Measurements from ENCODE around the gene POLR1A. TPM values are rescaled to one million over a fixed set of nuclear protein-coding genes. Genes with fewer than 3 reads are reported as not detected.

The POLR1A gene
- total and polyA plus RNA-seq, 2 of the 8 experiments (the other 6 are each of a cell fraction or from before 2014, with no cell fraction given) = 8.9 to 58.1 TPM

- TF ChIP-seq, protein P1, sequence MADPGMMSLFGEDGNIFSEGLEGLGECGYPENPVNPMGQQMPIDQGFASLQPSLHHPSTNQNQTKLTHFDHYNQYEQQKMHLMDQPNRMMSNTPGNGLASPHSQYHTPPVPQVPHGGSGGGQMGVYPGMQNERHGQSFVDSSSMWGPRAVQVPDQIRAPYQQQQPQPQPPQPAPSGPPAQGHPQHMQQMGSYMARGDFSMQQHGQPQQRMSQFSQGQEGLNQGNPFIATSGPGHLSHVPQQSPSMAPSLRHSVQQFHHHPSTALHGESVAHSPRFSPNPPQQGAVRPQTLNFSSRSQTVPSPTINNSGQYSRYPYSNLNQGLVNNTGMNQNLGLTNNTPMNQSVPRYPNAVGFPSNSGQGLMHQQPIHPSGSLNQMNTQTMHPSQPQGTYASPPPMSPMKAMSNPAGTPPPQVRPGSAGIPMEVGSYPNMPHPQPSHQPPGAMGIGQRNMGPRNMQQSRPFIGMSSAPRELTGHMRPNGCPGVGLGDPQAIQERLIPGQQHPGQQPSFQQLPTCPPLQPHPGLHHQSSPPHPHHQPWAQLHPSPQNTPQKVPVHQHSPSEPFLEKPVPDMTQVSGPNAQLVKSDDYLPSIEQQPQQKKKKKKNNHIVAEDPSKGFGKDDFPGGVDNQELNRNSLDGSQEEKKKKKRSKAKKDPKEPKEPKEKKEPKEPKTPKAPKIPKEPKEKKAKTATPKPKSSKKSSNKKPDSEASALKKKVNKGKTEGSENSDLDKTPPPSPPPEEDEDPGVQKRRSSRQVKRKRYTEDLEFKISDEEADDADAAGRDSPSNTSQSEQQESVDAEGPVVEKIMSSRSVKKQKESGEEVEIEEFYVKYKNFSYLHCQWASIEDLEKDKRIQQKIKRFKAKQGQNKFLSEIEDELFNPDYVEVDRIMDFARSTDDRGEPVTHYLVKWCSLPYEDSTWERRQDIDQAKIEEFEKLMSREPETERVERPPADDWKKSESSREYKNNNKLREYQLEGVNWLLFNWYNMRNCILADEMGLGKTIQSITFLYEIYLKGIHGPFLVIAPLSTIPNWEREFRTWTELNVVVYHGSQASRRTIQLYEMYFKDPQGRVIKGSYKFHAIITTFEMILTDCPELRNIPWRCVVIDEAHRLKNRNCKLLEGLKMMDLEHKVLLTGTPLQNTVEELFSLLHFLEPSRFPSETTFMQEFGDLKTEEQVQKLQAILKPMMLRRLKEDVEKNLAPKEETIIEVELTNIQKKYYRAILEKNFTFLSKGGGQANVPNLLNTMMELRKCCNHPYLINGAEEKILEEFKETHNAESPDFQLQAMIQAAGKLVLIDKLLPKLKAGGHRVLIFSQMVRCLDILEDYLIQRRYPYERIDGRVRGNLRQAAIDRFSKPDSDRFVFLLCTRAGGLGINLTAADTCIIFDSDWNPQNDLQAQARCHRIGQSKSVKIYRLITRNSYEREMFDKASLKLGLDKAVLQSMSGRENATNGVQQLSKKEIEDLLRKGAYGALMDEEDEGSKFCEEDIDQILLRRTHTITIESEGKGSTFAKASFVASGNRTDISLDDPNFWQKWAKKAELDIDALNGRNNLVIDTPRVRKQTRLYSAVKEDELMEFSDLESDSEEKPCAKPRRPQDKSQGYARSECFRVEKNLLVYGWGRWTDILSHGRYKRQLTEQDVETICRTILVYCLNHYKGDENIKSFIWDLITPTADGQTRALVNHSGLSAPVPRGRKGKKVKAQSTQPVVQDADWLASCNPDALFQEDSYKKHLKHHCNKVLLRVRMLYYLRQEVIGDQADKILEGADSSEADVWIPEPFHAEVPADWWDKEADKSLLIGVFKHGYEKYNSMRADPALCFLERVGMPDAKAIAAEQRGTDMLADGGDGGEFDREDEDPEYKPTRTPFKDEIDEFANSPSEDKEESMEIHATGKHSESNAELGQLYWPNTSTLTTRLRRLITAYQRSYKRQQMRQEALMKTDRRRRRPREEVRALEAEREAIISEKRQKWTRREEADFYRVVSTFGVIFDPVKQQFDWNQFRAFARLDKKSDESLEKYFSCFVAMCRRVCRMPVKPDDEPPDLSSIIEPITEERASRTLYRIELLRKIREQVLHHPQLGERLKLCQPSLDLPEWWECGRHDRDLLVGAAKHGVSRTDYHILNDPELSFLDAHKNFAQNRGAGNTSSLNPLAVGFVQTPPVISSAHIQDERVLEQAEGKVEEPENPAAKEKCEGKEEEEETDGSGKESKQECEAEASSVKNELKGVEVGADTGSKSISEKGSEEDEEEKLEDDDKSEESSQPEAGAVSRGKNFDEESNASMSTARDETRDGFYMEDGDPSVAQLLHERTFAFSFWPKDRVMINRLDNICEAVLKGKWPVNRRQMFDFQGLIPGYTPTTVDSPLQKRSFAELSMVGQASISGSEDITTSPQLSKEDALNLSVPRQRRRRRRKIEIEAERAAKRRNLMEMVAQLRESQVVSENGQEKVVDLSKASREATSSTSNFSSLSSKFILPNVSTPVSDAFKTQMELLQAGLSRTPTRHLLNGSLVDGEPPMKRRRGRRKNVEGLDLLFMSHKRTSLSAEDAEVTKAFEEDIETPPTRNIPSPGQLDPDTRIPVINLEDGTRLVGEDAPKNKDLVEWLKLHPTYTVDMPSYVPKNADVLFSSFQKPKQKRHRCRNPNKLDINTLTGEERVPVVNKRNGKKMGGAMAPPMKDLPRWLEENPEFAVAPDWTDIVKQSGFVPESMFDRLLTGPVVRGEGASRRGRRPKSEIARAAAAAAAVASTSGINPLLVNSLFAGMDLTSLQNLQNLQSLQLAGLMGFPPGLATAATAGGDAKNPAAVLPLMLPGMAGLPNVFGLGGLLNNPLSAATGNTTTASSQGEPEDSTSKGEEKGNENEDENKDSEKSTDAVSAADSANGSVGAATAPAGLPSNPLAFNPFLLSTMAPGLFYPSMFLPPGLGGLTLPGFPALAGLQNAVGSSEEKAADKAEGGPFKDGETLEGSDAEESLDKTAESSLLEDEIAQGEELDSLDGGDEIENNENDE (IDR thresholded peaks at IDR 0.05; ENCODE audit: insufficient replicate concordance, low read length) = no peak
- TF ChIP-seq POLR2AphosphoS5 (IDR thresholded peaks at IDR 0.05; ENCODE audit: low read depth, low read length) (no peak), JUND (IDR thresholded peaks at IDR 0.05; ENCODE audit: low read length) (no peak), GABPA (IDR thresholded peaks at IDR 0.05; ENCODE audit: borderline replicate concordance, insufficient read depth, low read length) (no peak), GTF2F1 (IDR thresholded peaks at IDR 0.05; ENCODE audit: borderline replicate concordance, low read depth, low read length) (no peak), CBX5 (IDR thresholded peaks at IDR 0.05; ENCODE audit: low read depth, low read length) (no peak), JUN (IDR thresholded peaks at IDR 0.05; ENCODE audit: low read depth, low read length) (no peak), BRCA1 (IDR thresholded peaks at IDR 0.05; ENCODE audit: low read depth, low read length) (no peak)
These were observed 77.5 kb downstream of the POLR1A start (continued) for GRCh38 chr2:86027922-86028765.

Data from H1 (cell line).